GM18508 (cell line): ENCODE data around the gene TAF10.

Experiments
- ATAC-seq: cut with Tn5 transposase; IDR thresholded peaks from one replicate; pipeline ENCODE4 v1.9.1; 2021; ENCODE audit warnings: moderate number of reproducible peaks; ENCODE audit not compliant: insufficient read depth, unreplicated experiment

Gene TAF10

GRCh38 chr11:6610591-6610990 is 1.4 kb downstream of the TAF10 start:
- ATAC-seq, result no peak

DNA sequence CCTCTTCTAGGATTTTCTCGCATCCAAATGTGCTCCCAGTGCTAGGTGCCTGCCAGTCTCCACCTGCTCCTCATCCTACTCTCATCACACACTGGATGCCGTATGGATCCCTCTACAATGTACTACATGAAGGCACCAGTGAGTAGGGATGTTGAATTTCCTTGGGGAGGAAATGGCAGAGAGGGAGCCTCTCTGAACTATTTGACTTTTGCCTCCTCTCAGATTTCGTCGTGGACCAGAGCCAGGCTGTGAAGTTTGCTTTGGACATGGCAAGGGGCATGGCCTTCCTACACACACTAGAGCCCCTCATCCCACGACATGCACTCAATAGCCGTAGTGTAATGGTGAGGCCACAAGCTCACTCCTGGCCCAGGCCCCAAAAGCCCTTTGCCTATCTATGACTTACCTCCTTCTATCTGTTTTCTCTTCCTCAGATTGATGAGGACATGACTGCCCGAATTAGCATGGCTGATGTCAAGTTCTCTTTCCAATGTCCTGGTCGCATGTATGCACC is 2.5 kb downstream of the TAF10 start:
- ATAC-seq, result no peak

DNA sequence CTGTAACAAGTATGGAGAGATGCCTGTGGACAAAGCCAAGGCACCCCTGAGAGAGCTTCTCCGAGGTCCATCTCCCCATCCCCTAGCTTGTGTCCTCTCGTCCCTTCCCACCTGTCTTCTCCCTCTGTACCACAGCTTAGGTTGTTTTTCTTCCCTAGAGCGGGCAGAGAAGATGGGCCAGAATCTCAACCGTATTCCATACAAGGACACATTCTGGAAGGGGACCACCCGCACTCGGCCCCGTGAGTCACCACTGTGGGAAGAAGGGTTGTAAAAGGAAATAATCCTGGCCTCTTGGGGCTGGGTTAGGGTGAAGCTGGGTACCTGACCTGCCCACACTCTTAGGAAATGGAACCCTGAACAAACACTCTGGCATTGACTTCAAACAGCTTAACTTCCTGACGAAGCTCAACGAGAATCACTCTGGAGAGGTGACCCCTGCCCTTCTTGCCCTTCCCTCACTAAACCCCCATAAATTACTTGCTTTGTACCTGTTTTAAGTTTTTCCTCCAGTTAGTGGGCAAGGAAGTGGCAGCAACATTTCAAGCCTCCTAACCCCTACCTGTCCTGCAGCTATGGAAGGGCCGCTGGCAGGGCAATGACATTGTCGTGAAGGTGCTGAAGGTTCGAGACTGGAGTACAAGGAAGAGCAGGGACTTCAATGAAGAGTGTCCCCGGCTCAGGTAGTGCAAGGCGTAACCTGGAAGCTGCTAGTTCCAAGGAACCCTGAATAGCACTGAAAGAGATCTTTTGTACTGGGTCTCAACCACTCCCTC is 3.1 kb downstream of the TAF10 start:
- ATAC-seq, result no peak

GRCh38 chr11:6608011-6608410 is 4.0 kb downstream of the TAF10 start:
- no peak for ATAC-seq

DNA sequence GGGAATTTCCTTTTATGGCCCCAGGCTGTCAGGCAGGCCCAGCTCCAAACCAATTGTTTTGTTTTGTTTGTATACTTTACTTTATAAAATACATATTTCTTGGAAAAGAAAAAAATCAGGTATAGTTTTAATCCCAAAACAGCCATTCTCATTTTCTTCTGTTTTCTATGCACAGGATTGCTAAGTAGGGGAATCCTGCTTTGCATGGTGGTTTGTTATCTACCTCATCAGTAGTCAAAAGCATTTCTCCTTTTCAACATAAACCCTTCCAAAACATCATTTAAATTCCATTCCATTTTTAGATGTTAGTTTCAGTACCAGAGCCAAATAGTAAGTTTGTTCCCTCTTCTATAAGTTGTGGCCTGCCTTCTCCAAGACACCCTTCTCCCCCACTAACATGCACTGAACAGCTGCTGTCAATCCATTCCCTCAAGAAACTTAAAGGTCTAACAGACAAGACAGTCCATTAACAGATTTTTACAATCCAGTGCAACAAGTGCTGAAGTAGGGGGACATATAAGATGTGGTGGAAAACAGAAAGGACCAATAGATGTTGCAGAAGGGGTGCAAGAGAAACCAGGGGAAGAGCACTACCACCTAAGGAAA is 4.7 kb downstream of the TAF10 start:
- ATAC-seq, result peak; percentile 0

DNA sequence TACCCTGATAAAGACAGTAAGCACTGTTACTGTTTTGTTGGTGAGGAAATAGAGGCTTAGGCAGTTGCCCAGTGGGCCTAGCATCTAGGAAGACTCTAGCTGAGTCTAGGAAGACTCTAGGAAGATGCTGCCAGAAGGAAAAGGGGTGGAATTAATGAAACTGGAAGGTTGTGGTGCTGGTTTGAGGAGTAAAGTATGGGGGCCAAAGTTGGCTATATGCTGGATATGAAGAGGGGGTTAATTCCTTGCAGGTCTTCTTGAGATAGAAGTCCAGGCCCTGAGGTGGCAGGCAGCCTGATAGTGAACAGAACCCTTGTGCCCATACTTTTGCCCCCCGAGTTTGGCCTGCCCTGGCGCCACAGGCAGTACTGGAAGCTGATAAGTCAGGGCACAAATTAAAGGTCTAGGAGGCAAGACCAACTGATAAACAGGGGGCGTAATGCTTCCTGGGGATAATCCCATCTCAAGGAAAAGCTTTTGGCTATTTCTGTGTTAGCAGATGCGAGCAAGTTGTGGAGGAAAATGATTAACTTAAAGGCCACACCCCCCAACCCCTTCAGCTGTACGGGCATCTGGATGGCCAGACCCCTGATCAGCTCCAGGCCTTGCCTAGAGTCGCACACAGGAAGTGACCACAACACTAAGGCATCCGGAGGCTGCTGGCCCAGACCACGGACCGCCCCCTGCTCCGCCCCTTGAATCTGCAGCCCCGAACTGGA is 5.4 kb downstream of the TAF10 start:
- ATAC-seq, result peak; percentile 36

- ATAC-seq, result no peak
These were observed 7.2 kb downstream of the TAF10 start for GRCh38 chr11:6604790-6605189.

- ATAC-seq, result peak; percentile 36
These were observed 7.9 kb downstream of the TAF10 start for GRCh38 chr11:6604081-6604626.

DNA sequence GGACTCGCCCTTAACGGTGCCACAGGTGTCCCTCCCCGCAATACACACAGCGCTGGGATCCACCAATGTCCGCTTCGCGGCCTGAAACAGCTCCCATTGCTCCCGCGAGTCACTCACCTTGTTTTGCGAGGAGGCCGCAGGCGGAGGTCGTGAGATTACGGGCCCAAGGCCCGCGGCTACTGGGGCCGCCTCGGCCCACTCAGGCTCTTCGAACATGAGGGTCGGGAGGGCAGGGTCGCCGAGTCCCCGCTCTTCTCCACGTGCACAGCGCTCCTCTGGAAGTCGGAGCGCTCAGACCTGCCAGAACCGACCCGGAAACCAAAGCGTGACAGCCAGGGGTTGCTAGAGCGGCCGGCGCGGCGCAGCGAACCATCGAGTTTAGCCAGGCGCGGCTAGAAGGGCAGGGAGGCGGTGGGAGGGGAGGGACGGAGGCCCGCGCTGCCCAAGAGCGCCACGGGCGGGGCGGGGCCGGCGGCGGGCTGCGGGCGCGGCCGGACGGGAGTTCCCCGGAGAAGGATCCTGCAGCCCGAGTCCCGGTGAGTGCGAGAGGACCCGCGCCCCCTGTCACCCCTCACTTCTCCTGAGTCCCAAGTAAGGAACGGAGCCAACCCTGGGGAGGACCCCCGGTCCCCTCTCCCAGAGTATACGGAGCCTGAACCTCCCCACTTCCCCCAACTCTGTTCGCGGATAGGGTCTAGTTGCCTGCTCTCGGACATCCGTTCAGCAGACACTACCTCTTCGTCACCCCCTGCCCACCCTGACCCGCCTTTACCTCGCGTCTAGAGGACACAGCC is 8.5 kb downstream of the TAF10 start, which contains the start of the genes ILK and RRP8:
Gene ILK, plus strand, starts transcription at position 488 of the 794 bp plus-strand sequence. CDS start 498 bp downstream, outside the sequence.
Gene RRP8, minus strand, starts transcription at position 330 of the 794 bp plus-strand sequence. Its CDS starts 114 bp downstream, at position 216.
- peak; percentile 35 for ATAC-seq

- ATAC-seq, result no peak
These were observed 9.7 kb downstream of the TAF10 start for GRCh38 chr11:6602096-6602940.

GRCh38 chr11:6601041-6601461 is 11.0 kb downstream of the TAF10 start:
- no peak for ATAC-seq

DNA sequence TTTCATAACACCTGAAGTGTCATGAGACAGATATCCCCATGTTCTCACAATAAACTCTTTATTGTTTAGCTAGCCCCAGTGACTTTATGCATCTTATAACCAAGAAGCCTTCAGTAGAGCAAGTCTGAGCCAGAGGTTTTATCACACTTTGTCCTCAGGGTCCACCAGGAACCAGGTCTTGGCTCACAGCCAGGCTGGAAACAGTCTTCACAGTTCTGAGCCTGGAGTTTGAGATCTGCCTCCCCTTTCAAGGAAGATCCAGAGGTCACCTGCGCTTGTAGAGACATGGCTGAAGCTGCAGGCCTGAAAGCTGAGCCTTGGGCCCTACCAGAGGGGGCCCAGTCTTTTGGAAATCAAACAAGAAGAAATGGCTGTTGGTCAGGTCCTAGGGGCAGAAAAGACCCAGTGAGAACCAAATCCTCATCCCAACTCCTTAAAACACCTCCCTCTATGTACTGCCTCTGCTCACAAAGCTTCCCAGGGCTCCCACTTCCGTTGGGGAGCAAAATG is 12.1 kb downstream of the TAF10 start:
- no peak for ATAC-seq

DNA sequence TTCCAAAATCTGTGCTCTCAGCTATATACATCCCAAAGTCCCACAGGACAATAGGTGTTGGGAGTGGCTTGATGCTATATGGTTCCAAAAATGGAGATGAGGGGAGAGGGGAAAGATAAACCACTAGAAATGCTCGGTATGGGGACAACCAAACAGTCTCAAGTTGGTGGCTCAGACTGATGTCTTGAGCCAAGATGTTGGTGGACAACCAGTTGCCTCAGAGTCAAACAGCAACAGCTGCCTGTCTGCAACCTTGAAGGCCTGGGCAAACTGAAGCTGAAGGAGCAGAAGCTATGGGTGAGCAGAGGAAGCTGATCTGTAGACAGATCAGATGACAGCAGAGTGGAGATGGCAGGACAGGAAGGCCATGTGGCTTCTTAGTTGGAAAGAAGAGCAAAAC is 12.6 kb downstream of the TAF10 start:
- no peak for ATAC-seq

DNA sequence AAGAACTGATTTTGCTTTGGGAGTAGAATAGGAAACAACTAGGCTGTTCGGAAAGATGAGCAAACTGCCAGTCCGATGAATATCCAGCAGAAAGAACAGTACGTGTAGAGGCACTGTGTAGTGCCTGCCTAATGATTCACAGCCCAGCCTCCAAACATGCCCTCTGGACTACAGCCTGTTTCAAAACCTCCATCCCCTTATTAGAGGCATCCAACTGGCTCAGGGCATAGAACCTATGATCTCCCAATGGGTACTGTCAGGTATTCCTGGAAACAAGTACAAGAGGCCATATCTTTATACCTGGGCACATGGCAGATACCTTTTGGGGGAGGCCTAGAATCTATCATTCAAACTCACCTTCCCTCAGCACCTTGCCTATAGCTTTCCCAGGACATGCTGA is 13.5 kb downstream of the TAF10 start:
- no peak for ATAC-seq

GRCh38 chr11:6596239-6596877 is 15.7 kb downstream of the TAF10 start:
- no peak for ATAC-seq

DNA sequence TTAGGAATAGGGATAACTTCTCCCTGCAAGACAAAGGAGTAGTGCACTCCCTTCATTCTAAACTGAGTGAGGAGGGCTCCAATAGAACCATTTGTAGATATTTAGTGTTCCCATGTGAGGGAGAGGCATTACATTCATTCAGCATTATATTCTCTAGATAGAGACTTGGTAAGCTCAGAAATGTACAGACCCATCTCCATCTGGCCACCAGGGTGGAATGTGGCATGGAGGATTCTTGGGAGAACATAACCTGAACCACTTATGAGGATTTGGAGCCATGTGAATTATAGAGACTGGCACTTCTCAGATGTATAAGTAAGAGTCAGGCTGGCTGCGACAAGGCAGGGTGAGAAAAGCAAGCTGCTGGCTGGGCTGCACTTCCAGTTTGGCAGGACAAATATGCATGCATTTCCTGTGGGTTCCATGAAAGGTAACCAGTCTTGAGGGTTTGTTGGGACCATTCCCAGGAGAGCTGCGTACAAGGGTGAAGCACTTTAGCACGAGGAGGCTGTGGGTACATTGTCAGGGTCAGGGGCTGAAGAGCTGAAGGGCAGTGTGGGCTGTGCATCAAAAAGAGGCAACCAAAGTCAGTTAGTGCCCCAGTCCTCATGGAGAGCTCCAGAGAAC is 17.8 kb downstream of the TAF10 start:
- no peak for ATAC-seq

DNA sequence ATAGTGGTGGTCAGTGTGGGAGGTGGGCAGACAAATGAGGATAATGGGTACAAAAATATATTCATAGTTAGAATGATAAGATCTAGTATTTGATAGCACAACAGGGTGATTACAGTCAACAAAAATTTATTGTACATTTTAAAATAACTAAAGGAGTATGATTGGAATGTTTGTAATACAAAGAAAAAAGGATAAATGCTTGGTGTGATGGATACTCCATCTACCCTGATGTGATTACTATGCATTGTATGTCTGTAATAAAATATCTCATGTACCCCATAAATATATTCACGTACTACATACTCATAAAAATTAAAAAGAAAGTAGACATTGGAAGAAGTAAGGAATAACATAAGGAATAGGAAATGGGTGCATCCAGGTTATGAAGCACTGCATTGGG is 24.0 kb downstream of the TAF10 start:
- no peak for ATAC-seq
